H9 (cell line): ENCODE measurements around the gene RNASE3. TPM values are rescaled to one million over a fixed set of nuclear protein-coding genes. Genes with fewer than 3 reads are reported as not detected.
"Not testable (repeated sequence)": the region's sequence is repeated elsewhere in the genome, so short reads cannot be mapped to it uniquely, and the experiment has no call there.

Source experiments
- DNase-seq: peaks from one replicate; pipeline ENCODE4 v3.0.0-alpha.2; 2017
- H2AFZ ChIP-seq: one replicate; pipeline ENCODE4 v1.6.1; 2013; ENCODE audit warnings: mild to moderate bottlenecking, low read length, control low read depth, moderate library complexity
- H2AK5ac ChIP-seq: 2 replicates; pipeline ENCODE4 v1.6.1; 2013; ENCODE audit warnings: low read length, control low read depth, mixed read lengths; ENCODE audit not compliant: insufficient read length
- H2BK120ac ChIP-seq: one replicate; pipeline ENCODE4 v1.6.1; 2013; ENCODE audit warnings: low read depth, mild to moderate bottlenecking, low read length, control low read depth, inconsistent platforms; ENCODE audit not compliant: poor library complexity, severe bottlenecking
- H2BK12ac ChIP-seq: 2 replicates; pipeline ENCODE4 v1.6.1; 2013; ENCODE audit warnings: low read length, control low read depth, mixed read lengths, low read depth; ENCODE audit not compliant: insufficient read length
- H2BK15ac ChIP-seq: 2 replicates; pipeline ENCODE4 v1.6.1; 2013; ENCODE audit warnings: low read depth, low read length, control low read depth
- H2BK20ac ChIP-seq: one replicate; pipeline ENCODE4 v1.6.1; 2013; ENCODE audit warnings: low read depth, mild to moderate bottlenecking, low read length, control low read depth, inconsistent platforms; ENCODE audit not compliant: poor library complexity, severe bottlenecking
- H2BK5ac ChIP-seq: 2 replicates; pipeline ENCODE4 v1.6.1; 2013; ENCODE audit warnings: low read length, control low read depth, mixed read lengths; ENCODE audit not compliant: insufficient read length
- H3K14ac ChIP-seq: 2 replicates; pipeline ENCODE4 v1.6.1; 2013; ENCODE audit warnings: low read length, control low read depth; ENCODE audit not compliant: insufficient read depth
- H3K18ac ChIP-seq: 2 replicates; pipeline ENCODE4 v1.6.1; 2013; ENCODE audit warnings: low read depth, mild to moderate bottlenecking, mixed read lengths, low read length, control low read depth; ENCODE audit not compliant: insufficient read length
- H3K23ac ChIP-seq: 2 replicates; pipeline ENCODE4 v1.6.1; 2013; ENCODE audit warnings: low read length, control low read depth, mixed read lengths, low read depth; ENCODE audit not compliant: insufficient read length
- H3K23me2 ChIP-seq: 2 replicates; pipeline ENCODE4 v1.6.1; 2013; ENCODE audit warnings: low read depth, mild to moderate bottlenecking, mixed read lengths, low read length, control low read depth; ENCODE audit not compliant: insufficient read length, poor library complexity, severe bottlenecking
- H3K27ac ChIP-seq: 2 replicates; pipeline ENCODE4 v1.5.1; 2013; ENCODE audit warnings: low read length, control low read depth, mixed read lengths, low read depth; ENCODE audit not compliant: insufficient read length
- H3K27me3 ChIP-seq: 2 replicates; pipeline ENCODE4 v1.6.1; 2013; ENCODE audit warnings: low read length, control low read depth, inconsistent platforms; ENCODE audit not compliant: insufficient read depth
- H3K4ac ChIP-seq: 2 replicates; pipeline ENCODE4 v1.6.1; 2013; ENCODE audit warnings: low read depth, mild to moderate bottlenecking, control low read depth, inconsistent platforms, low read length, moderate library complexity
- H3K4me1 ChIP-seq: 2 replicates; pipeline ENCODE4 v1.6.1; 2013; ENCODE audit warnings: low read length, control low read depth, inconsistent platforms; ENCODE audit not compliant: insufficient read depth
- H3K4me2 ChIP-seq: 2 replicates; pipeline ENCODE4 v1.6.1; 2013; ENCODE audit warnings: low read length, control low read depth, mixed read lengths; ENCODE audit not compliant: insufficient read length, insufficient read depth
- H3K56ac ChIP-seq: 2 replicates; pipeline ENCODE4 v1.6.1; 2013; ENCODE audit warnings: low read depth, mild to moderate bottlenecking, mixed read lengths, low read length, control low read depth; ENCODE audit not compliant: insufficient read length
- H3K79me1 ChIP-seq: 2 replicates; pipeline ENCODE4 v1.6.1; 2013; ENCODE audit warnings: low read depth, mild to moderate bottlenecking, moderate library complexity, low read length, control low read depth, inconsistent platforms; ENCODE audit not compliant: insufficient read depth, poor library complexity, severe bottlenecking
- H3K79me2 ChIP-seq: 2 replicates; pipeline ENCODE4 v1.6.1; 2013; ENCODE audit warnings: low read length, control low read depth, inconsistent platforms; ENCODE audit not compliant: insufficient read depth
- H3K9ac ChIP-seq: 2 replicates; pipeline ENCODE4 v1.6.1; 2013; ENCODE audit warnings: low read length, control low read depth, mixed read lengths; ENCODE audit not compliant: insufficient read length; ENCODE audit errors: extremely low read depth
- H3K9me3 ChIP-seq: one replicate; pipeline ENCODE4 v1.6.1; 2013; ENCODE audit warnings: low read depth, low read length, inconsistent platforms; ENCODE audit not compliant: control insufficient read depth
- H3T11ph ChIP-seq: one replicate; pipeline ENCODE4 v1.6.1; 2013; ENCODE audit warnings: mild to moderate bottlenecking, low read length, control low read depth, inconsistent platforms
- H4K20me1 ChIP-seq: one replicate; pipeline ENCODE4 v1.6.1; 2013; ENCODE audit not compliant: control insufficient read depth, insufficient read length, insufficient read depth
- H4K5ac ChIP-seq: 2 replicates; pipeline ENCODE4 v1.6.1; 2013; ENCODE audit warnings: low read depth, mild to moderate bottlenecking, mixed read lengths, low read length, control low read depth; ENCODE audit not compliant: insufficient read length
- H4K8ac ChIP-seq: replicated peaks from 2 replicates; pipeline ENCODE4 v1.6.1; 2013; ENCODE audit warnings: low read length, control low read depth, mixed read lengths, low read depth; ENCODE audit not compliant: insufficient read length
- H4K91ac ChIP-seq: 2 replicates; pipeline ENCODE4 v1.6.1; 2013; ENCODE audit warnings: low read depth, mild to moderate bottlenecking, moderate library complexity, mixed read lengths, low read length, control low read depth; ENCODE audit not compliant: insufficient read length
- H3K27ac Mint-ChIP-seq, 3 experiments: 2 replicates in 2 of 3; 3 replicates in 1 of 3; pipeline ENCODE4 v1.8.0; 2020 to 2021; ENCODE audit warnings: mixed read lengths in 3 of 3, mild to moderate bottlenecking in 1 of 3, moderate library complexity in 1 of 3
- H3K27me3 Mint-ChIP-seq: 2 replicates; pipeline ENCODE4 v1.8.0; 2021; ENCODE audit warnings: low read depth, mild to moderate bottlenecking, moderate library complexity, mixed read lengths
- H3K36me3 Mint-ChIP-seq, 3 experiments: 2 replicates in 2 of 3; 3 replicates in 1 of 3; pipeline ENCODE4 v1.8.0; 2020 to 2021; ENCODE audit warnings: low read depth in 3 of 3, mixed read lengths in 3 of 3; ENCODE audit not compliant: insufficient read depth in 1 of 3
- H3K4me1 Mint-ChIP-seq, 2 experiments: 2 replicates each; pipeline ENCODE4 v1.8.0; 2020; ENCODE audit warnings: mixed read lengths in 2 of 2
- H3K4me3 Mint-ChIP-seq, 2 experiments: 2 replicates in 1 of 2; 3 replicates in 1 of 2; pipeline ENCODE4 v1.8.0; 2020 to 2021; ENCODE audit warnings: mild to moderate bottlenecking in 2 of 2, mixed read lengths in 2 of 2, moderate library complexity in 1 of 2
- H3K9me3 Mint-ChIP-seq, 2 experiments: 2 replicates in 1 of 2; 3 replicates in 1 of 2; pipeline ENCODE4 v1.8.0; 2020; ENCODE audit warnings: mild to moderate bottlenecking in 2 of 2, mixed read lengths in 2 of 2, moderate library complexity in 1 of 2
- WGBS: extraction: QIAGEN DNeasy Blood & Tissue Kit; methylation state at CpG from one replicate; pipeline ENCODE4 v1.1.7; 2013; ENCODE audit warnings: missing lambda C conversion rate, low lambda C conversion rate, mixed read lengths; ENCODE audit not compliant: insufficient read length; ENCODE audit errors: extremely low coverage; 5-methylcytosine and 5-hydroxymethylcytosine counted together
- total RNA-seq: library from RNA; stranded (reverse); gene quantifications from 2 replicates; pipeline ENCODE4 v1.2.1, GENCODE V29; 2021

RNASE3 gene
- total RNA-seq, 1 experiment from 2014 or later = not detected

DNA sequence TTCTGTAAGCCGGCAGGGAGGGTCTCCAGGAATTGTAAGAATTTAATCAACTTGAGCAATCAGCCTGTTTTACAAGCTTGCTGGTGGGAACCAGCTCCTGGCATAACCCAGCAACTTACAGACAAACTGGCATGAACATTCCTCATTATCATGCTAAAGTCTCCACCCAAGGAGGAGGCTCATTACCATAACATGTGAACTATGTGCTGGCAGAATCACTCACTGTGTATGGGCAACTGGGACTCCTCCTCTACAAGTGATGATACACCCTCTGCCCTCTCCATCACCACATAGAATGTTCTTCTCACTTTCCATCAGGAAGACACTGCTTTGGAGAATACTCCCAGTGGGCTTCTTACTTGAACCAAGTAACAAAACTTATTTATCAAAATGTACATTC lies 4.1 kb downstream of the RNASE3 start:
- H3K23me2 ChIP-seq, H3K56ac ChIP-seq, H2BK15ac ChIP-seq, H3K4me2 ChIP-seq, DNase-seq, H3K18ac ChIP-seq, H4K91ac ChIP-seq, H3K4me1 ChIP-seq, H3K9me3 ChIP-seq, H2BK12ac ChIP-seq, H3K9ac ChIP-seq, H3K14ac ChIP-seq, H3K4me3 Mint-ChIP-seq, H2AK5ac ChIP-seq, H2BK20ac ChIP-seq, H2AFZ ChIP-seq, H3K4me1 Mint-ChIP-seq, H2BK120ac ChIP-seq, H3K23ac ChIP-seq, H3K27me3 ChIP-seq, H4K20me1 ChIP-seq, H4K5ac ChIP-seq, H3K79me2 ChIP-seq, H2BK5ac ChIP-seq, H3K79me1 ChIP-seq, H3K36me3 Mint-ChIP-seq, H3T11ph ChIP-seq, H3K27ac Mint-ChIP-seq, H3K4ac ChIP-seq, H4K8ac ChIP-seq, H3K27ac ChIP-seq, H3K9me3 Mint-ChIP-seq: not testable (repeated sequence)
- peaks cover 34% of the 10 kb centered on the region for H3K27me3 Mint-ChIP-seq
- no CpG with 5 or more reads among the region's 1 CpG for WGBS
